H1 (cell line): ENCODE measurements around the gene FANCL. TPM values are rescaled to one million over a fixed set of nuclear protein-coding genes. Genes with fewer than 3 reads are reported as not detected.

Experiments
- CTCF ChIA-PET: fragments of 300-600 bp; sonication (Branson Sonifier 250); formaldehyde crosslinking; loops from one replicate; lab custom pipeline; 2021; ENCODE audit not compliant: partially characterized antibody; lab: Charles Lee
- POLR2A ChIA-PET: fragments of 300-600 bp; sonication (Branson Sonifier 250); formaldehyde crosslinking; loops from one replicate; lab custom pipeline; 2021; ENCODE audit warnings: inconsistent platforms; ENCODE audit not compliant: partially characterized antibody; lab: Charles Lee
- DNase-seq, 2 experiments: peaks; one replicate each; pipeline versions ENCODE4 v3.0.0 to v3.0.0-alpha.2; 2010 to 2022; ENCODE audit warnings: low spot score in 2 of 2, low read depth in 1 of 2, mixed read lengths in 1 of 2
- FAIRE-seq: peaks from 2 replicates; lab custom pipeline; 2011; peaks lifted over from hg19 to GRCh38; lab: Jason Lieb, UNC
- H2AFZ ChIP-seq: 2 replicates; pipeline ENCODE4 v1.8.1; 2012; ENCODE audit warnings: low read length, inconsistent platforms
- H2AK5ac ChIP-seq: 2 replicates; pipeline ENCODE4 v1.6.1; 2013; ENCODE audit warnings: low read depth, low read length
- H2BK120ac ChIP-seq: replicated peaks from 2 replicates; pipeline ENCODE3; 2013; ENCODE audit warnings: low read depth, low read length, inconsistent platforms
- H2BK12ac ChIP-seq: 2 replicates; pipeline ENCODE4 v1.6.1; 2013; ENCODE audit warnings: low read depth, low read length
- H2BK15ac ChIP-seq: 2 replicates; pipeline ENCODE4 v1.6.1; 2013; ENCODE audit warnings: low read length
- H2BK20ac ChIP-seq: 2 replicates; pipeline ENCODE4 v1.6.1; 2013; ENCODE audit warnings: low read length
- H2BK5ac ChIP-seq: 2 replicates; pipeline ENCODE4 v1.6.1; 2013; ENCODE audit warnings: low read depth, low read length
- H3K14ac ChIP-seq: 2 replicates; pipeline ENCODE4 v1.6.1; 2013; ENCODE audit warnings: inconsistent platforms; ENCODE audit not compliant: insufficient read length
- H3K18ac ChIP-seq: 2 replicates; pipeline ENCODE4 v1.6.1; 2013; ENCODE audit warnings: low read length; ENCODE audit errors: extremely low read depth
- H3K23ac ChIP-seq: 2 replicates; pipeline ENCODE4 v1.6.1; 2013; ENCODE audit warnings: inconsistent platforms; ENCODE audit not compliant: insufficient read length
- H3K23me2 ChIP-seq: 2 replicates; pipeline ENCODE4 v1.6.1; 2013; ENCODE audit warnings: low read depth, low read length
- H3K27ac ChIP-seq: 2 replicates; pipeline ENCODE4 v1.6.1; 2011; ENCODE audit warnings: low read depth, low read length, inconsistent platforms
- H3K27me3 ChIP-seq, 4 experiments: replicated peaks in 1 of 4; 1 replicate in 1 of 4; 2 replicates in 3 of 4; pipeline versions ENCODE4 v1.6.1 to v1.8.1; 2011 to 2013; ENCODE audit warnings: low read length in 3 of 4, mild to moderate bottlenecking in 3 of 4, inconsistent platforms in 2 of 4, mixed read lengths in 2 of 4, moderate library complexity in 1 of 4; ENCODE audit not compliant: control insufficient read depth in 3 of 4, insufficient read depth in 3 of 4; ENCODE audit errors: extremely low read depth in 1 of 4
- H3K36me3 ChIP-seq, 4 experiments: 2 replicates each; pipeline versions ENCODE4 v1.6.1 to v1.8.1; 2011 to 2013; ENCODE audit warnings: mild to moderate bottlenecking in 4 of 4, low read length in 3 of 4, moderate library complexity in 2 of 4, control low read depth in 1 of 4, inconsistent platforms in 1 of 4; ENCODE audit not compliant: insufficient read depth in 4 of 4, control insufficient read depth in 2 of 4
- H3K4ac ChIP-seq: replicated peaks from 2 replicates; pipeline ENCODE3; 2013; ENCODE audit warnings: low read length, low read depth, mixed read lengths, inconsistent platforms; ENCODE audit not compliant: insufficient read length
- H3K4me1 ChIP-seq, 4 experiments: replicated peaks in 1 of 4; 1 replicate in 1 of 4; 2 replicates in 3 of 4; pipeline versions ENCODE4 v1.6.1 to v1.8.1; 2011 to 2013; ENCODE audit warnings: low read length in 3 of 4, inconsistent platforms in 2 of 4, mixed read lengths in 1 of 4; ENCODE audit not compliant: insufficient read depth in 4 of 4, control insufficient read depth in 3 of 4
- H3K4me2 ChIP-seq, 2 experiments: 2 replicates each; pipeline versions ENCODE4 v1.6.1 to v1.8.1; 2011 to 2013; ENCODE audit warnings: low read depth in 2 of 2, low read length in 2 of 2, control low read depth in 1 of 2, inconsistent platforms in 1 of 2, mild to moderate bottlenecking in 1 of 2; ENCODE audit not compliant: insufficient read depth in 1 of 2
- H3K4me3 ChIP-seq, 4 experiments: fragments of 200-600, 300-600 bp in 1 of 4; sonication (generic), shearing (Covaris generic), sonication (Bioruptor Twin) in 1 of 4; 2 replicates each; pipeline versions ENCODE4 v1.5.1 to v1.8.1; 2011 to 2016; ENCODE audit warnings: low read length in 4 of 4, low read depth in 3 of 4, control low read depth in 2 of 4, inconsistent platforms in 2 of 4, mild to moderate bottlenecking in 2 of 4, mixed read lengths in 1 of 4, moderate library complexity in 1 of 4; ENCODE audit not compliant: insufficient read depth in 2 of 4; ENCODE audit errors: extremely low read depth in 1 of 4
- H3K56ac ChIP-seq: replicated peaks from 2 replicates; pipeline ENCODE3; 2013; ENCODE audit warnings: low read depth, mild to moderate bottlenecking, mixed read lengths, low read length, inconsistent platforms; ENCODE audit not compliant: insufficient read length
- H3K79me1 ChIP-seq: 2 replicates; pipeline ENCODE4 v1.6.1; 2013; ENCODE audit warnings: low read depth, low read length, control low read depth
- H3K79me2 ChIP-seq, 2 experiments: 2 replicates each; pipeline versions ENCODE4 v1.6.1 to v1.8.1; 2012 to 2013; ENCODE audit warnings: low read length in 2 of 2, mild to moderate bottlenecking in 2 of 2, inconsistent platforms in 1 of 2; ENCODE audit not compliant: insufficient read depth in 2 of 2, control insufficient read depth in 1 of 2
- H3K9ac ChIP-seq, 4 experiments: replicated peaks in 1 of 4; 1 replicate in 1 of 4; 2 replicates in 3 of 4; pipeline versions ENCODE4 v1.6.1 to v1.8.1; 2011 to 2013; ENCODE audit warnings: low read depth in 3 of 4, low read length in 3 of 4, control low read depth in 2 of 4, mild to moderate bottlenecking in 2 of 4, moderate library complexity in 2 of 4, inconsistent platforms in 1 of 4; ENCODE audit errors: extremely low read depth in 1 of 4
- H3K9me3 ChIP-seq, 2 experiments: 2 replicates each; pipeline versions ENCODE4 v1.6.1 to v1.8.1; 2012 to 2013; ENCODE audit warnings: mild to moderate bottlenecking in 2 of 2, moderate library complexity in 2 of 2, control low read depth in 1 of 2, inconsistent platforms in 1 of 2, low read depth in 1 of 2, low read length in 1 of 2, mixed read lengths in 1 of 2; ENCODE audit not compliant: insufficient read depth in 2 of 2
- H4K20me1 ChIP-seq, 2 experiments: replicated peaks in 1 of 2; 2 replicates each; pipeline versions ENCODE3 to v1.8.1; 2011 to 2013; ENCODE audit warnings: inconsistent platforms in 2 of 2, low read length in 2 of 2, mild to moderate bottlenecking in 1 of 2; ENCODE audit not compliant: insufficient read depth in 2 of 2, control insufficient read depth in 1 of 2
- H4K5ac ChIP-seq: 2 replicates; pipeline ENCODE4 v1.6.1; 2013; ENCODE audit warnings: low read length, low read depth, mixed read lengths, inconsistent platforms; ENCODE audit not compliant: insufficient read length
- H4K8ac ChIP-seq: 2 replicates; pipeline ENCODE4 v1.8.0; 2013; ENCODE audit warnings: mild to moderate bottlenecking, moderate library complexity, low read length, inconsistent platforms; ENCODE audit not compliant: insufficient read depth; ENCODE audit errors: extremely low read depth
- H4K91ac ChIP-seq: replicated peaks from 2 replicates; pipeline ENCODE3; 2013; ENCODE audit warnings: low read length, mixed read lengths, inconsistent platforms; ENCODE audit not compliant: insufficient read length
- CBX5 ChIP-seq: fragments of 300-800, 300-1000 bp; sonication (generic); IDR thresholded peaks from 2 replicates; pipeline ENCODE4 v1.7.1; 2016; ENCODE audit warnings: antibody characterized with exemption, low read length, low read depth
- GTF2F1 ChIP-seq: IDR thresholded peaks from 2 replicates; pipeline ENCODE4 v1.6.1; 2012; ENCODE audit warnings: low read depth, low read length, improper control_type of control experiment, borderline replicate concordance
- JUND ChIP-seq: IDR thresholded peaks from 2 replicates; pipeline ENCODE4 v1.6.1; 2011; ENCODE audit warnings: mild to moderate bottlenecking, improper control_type of control experiment, low read length
- POLR2A ChIP-seq, 2 experiments: IDR thresholded peaks; 1 replicate in 1 of 2; 2 replicates in 1 of 2; pipeline ENCODE4 v1.6.1; 2011; ENCODE audit warnings: low read depth in 2 of 2, low read length in 2 of 2, mild to moderate bottlenecking in 2 of 2; ENCODE audit errors: control extremely low read depth in 1 of 2
- polyA plus RNA-seq, 7 experiments: library from polyadenylated mRNA; depleted of rRNA in 3 of 7; stranded (reverse) in 5 of 7; unstranded in 2 of 7; fragments of >200 nt in 5 of 7; fragments of 200-250 nt in 2 of 7; gene quantifications; 1 replicate in 5 of 7; 2 replicates in 1 of 7; 4 replicates in 1 of 7; pipeline versions ENCODE4 v1.2.1 to v1.2.3, GENCODE V29; 2011 to 2013; ENCODE audit warnings: missing spikeins in 2 of 7, mixed read lengths in 2 of 7
- total RNA-seq: library from RNA; stranded (reverse); fragmentation: NEBNext Ultra II Directional; extraction: Animal tissue kit (Norgen Biotek cat#: 25700); gene quantifications from 2 replicates; pipeline ENCODE4 v1.2.1, GENCODE V29; 2021

Gene FANCL
- total and polyA plus RNA-seq, 2 of the 8 experiments (the other 6 are each of a cell fraction or from before 2014, with no cell fraction given) = 38.7 to 55.9 TPM

- Histone ChIP-seq H3K9me3 (no peaks in the 10 kb centered on the region), H2AK5ac (no peak overlapping the region), H4K5ac (no peak overlapping the region), H3K27ac (no peak overlapping the region), H3K4me1 (no peaks in the 10 kb centered on the region), H4K91ac (no peak overlapping the region), H2BK5ac (no peak overlapping the region), H3K4me3 (no peak overlapping the region), H3K9ac (no peak overlapping the region), H3K4ac (no peak overlapping the region), H2AFZ (no peak overlapping the region), H3K23me2 (no peaks in the 10 kb centered on the region), H2BK20ac (no peak overlapping the region), H3K36me3 (peaks cover 0 to 2% (median under 1%) of the 10 kb centered on the region in 4 experiments; a peak in 3 of 8 replicates), H2BK120ac (no peak overlapping the region), H3K23ac (no peak overlapping the region), H3K18ac (no peak overlapping the region), H2BK15ac (no peak overlapping the region), H4K20me1 (no peaks in the 10 kb centered on the region), H3K79me2 (no peaks in the 10 kb centered on the region), H3K56ac (no peak overlapping the region), H2BK12ac (no peak overlapping the region), H4K8ac (no peak overlapping the region), H3K79me1 (no peaks in the 10 kb centered on the region), H3K27me3 (no peaks in the 10 kb centered on the region), H3K14ac (no peak overlapping the region), H3K4me2 (no peak overlapping the region)
- DNase-seq (no peak), FAIRE-seq (no peak)
- ChIA-PET POLR2A (no interaction called here), CTCF (no interaction called here)
- TF ChIP-seq JUND = no peak
- TF ChIP-seq CBX5 = no peak
- no peak for TF ChIP-seq GTF2F1
- no peak for TF ChIP-seq POLR2A (IDR thresholded peaks at IDR 0.05; ENCODE audit: control extremely low read depth in 1 of 2, low read depth in 2 of 2, low read length in 2 of 2)
Measured at GRCh38 chr2:58137221-58137620, 103.9 kb downstream of the FANCL start.
